Transverse colon (tissue), 4 donors: ENCODE data around the gene FAM83G.

Experiments used
- POLR2A ChIP-seq: fragments of 450-650 bp; IDR thresholded peaks from one replicate; pipeline ENCODE4 v1.6.1; 2016; ENCODE audit warnings: antibody characterized with exemption, mild to moderate bottlenecking, moderate library complexity
- POLR2AphosphoS5 ChIP-seq, 3 donors: sonication (generic); formaldehyde crosslinking; IDR thresholded peaks; one replicate each; pipeline ENCODE4 v1.6.1; 2016; ENCODE audit warnings: antibody characterized with exemption in 3 of 3
- TF ChIP-seq, protein P1 (sequence below), 5 experiments: fragments of 200-600 bp in 3 of 5; fragments of 450-650 bp in 2 of 5; sonication (generic) in 3 of 5; IDR thresholded peaks; 1 replicate in 2 of 5; 2 replicates in 3 of 5; pipeline ENCODE4 v1.5.1; 2016 to 2017; ENCODE audit warnings: antibody characterized with exemption in 5 of 5, inconsistent platforms in 3 of 5, mild to moderate bottlenecking in 2 of 5, moderate library complexity in 1 of 5

- TF ChIP-seq POLR2A (no peak), POLR2AphosphoS5 (IDR thresholded peaks at IDR 0.05) (no peak)
- TF ChIP-seq, protein P1, sequence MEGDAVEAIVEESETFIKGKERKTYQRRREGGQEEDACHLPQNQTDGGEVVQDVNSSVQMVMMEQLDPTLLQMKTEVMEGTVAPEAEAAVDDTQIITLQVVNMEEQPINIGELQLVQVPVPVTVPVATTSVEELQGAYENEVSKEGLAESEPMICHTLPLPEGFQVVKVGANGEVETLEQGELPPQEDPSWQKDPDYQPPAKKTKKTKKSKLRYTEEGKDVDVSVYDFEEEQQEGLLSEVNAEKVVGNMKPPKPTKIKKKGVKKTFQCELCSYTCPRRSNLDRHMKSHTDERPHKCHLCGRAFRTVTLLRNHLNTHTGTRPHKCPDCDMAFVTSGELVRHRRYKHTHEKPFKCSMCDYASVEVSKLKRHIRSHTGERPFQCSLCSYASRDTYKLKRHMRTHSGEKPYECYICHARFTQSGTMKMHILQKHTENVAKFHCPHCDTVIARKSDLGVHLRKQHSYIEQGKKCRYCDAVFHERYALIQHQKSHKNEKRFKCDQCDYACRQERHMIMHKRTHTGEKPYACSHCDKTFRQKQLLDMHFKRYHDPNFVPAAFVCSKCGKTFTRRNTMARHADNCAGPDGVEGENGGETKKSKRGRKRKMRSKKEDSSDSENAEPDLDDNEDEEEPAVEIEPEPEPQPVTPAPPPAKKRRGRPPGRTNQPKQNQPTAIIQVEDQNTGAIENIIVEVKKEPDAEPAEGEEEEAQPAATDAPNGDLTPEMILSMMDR (IDR thresholded peaks at IDR 0.05), result no peak
Measured at GRCh38 chr17:18961634-18962493, 42.7 kb downstream of the FAM83G start.
